ENCODE data around the gene CLEC10A.

The CLEC10A gene

GRCh38 chr17:7084088-7084487 lies 4.0 kb upstream of the CLEC10A start:
- ChIA-PET POLR2A (interaction anchor here (1.1 kb wide), 1 partner anchor 9 kb away, joined by 4 read pairs; no protein-coding TSS in a partner anchor), CTCF (interaction anchor here (1.0 kb wide), 1 partner anchor 49 kb away, joined by 5 read pairs; no protein-coding TSS in a partner anchor)
- TF ChIP-seq FOXM1 (IDR thresholded peaks at IDR 0.05; ENCODE audit: borderline replicate concordance) (no peak), FOXK2 (IDR thresholded peaks at IDR 0.05) (no peak), LEF1 (IDR thresholded peaks at IDR 0.05; ENCODE audit: borderline replicate concordance) (no peak), TARDBP (IDR thresholded peaks at IDR 0.05) (no peak), BHLHE40 (IDR thresholded peaks at IDR 0.05; ENCODE audit: borderline replicate concordance) (no peak), NFRKB (IDR thresholded peaks at IDR 0.05) (no peak), L3MBTL2 (conservative IDR thresholded peaks at IDR 0.05) (no peak), ZNF384 (IDR thresholded peaks at IDR 0.05) (no peak), ELF4 (IDR thresholded peaks at IDR 0.05) (no peak), SP1 (IDR thresholded peaks at IDR 0.05) (no peak), SUZ12 (IDR thresholded peaks at IDR 0.05) (no peak), FOXA1 (IDR thresholded peaks at IDR 0.05) (no peak), HDGF (IDR thresholded peaks at IDR 0.05; ENCODE audit: borderline replicate concordance) (no peak)
- no peak for DNase-seq (ENCODE audit: extremely low spot score)

- CTCF ChIA-PET, result no interaction called here
Observed at GRCh38 chr17:7083592-7083991, 3.5 kb upstream of the CLEC10A start.

DNA sequence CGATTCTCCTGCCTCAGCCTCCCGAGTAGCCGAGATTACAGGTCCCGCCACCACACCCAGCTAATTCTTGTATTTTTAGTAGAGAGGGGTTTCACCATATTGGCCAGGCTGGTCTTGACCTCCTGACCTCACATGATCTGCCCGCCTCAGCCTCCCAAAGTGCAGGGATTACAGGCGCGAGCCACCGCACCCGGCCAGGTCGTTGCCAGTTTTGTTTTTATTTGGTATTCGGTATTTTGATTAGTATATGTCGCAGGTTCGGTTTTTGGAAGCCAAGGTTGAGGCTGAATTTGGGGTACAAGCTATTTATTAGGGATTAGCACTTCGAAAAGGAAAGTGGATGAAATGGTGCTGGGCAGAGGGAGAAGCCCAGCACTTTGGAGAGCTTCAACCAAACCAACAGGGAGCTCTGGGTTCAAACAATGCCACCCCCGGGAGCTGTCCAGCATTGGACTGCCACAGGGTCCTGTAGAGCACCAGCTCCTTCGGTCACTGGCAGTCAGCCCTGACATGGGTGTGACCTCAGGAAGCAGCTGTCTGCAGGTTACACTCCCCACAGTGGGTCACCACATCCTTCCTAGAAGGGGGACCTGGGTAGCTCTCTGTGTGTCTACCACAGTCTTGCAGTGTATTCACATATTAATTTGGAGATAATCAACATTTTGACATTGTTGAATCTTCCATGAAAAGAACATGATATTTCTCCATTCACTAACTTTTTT lies 1.5 kb upstream of the CLEC10A start:
- TF ChIP-seq, protein P1, sequence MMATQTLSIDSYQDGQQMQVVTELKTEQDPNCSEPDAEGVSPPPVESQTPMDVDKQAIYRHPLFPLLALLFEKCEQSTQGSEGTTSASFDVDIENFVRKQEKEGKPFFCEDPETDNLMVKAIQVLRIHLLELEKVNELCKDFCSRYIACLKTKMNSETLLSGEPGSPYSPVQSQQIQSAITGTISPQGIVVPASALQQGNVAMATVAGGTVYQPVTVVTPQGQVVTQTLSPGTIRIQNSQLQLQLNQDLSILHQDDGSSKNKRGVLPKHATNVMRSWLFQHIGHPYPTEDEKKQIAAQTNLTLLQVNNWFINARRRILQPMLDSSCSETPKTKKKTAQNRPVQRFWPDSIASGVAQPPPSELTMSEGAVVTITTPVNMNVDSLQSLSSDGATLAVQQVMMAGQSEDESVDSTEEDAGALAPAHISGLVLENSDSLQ (IDR thresholded peaks at IDR 0.05), result no peak
- TF ChIP-seq BHLHE40 (IDR thresholded peaks at IDR 0.05; ENCODE audit: borderline replicate concordance), result no peak
- CTCF ChIA-PET, result no interaction called here
- POLR2A ChIA-PET, result no interaction called here
- DNase-seq (ENCODE audit: extremely low spot score), result no peak

More at GRCh38 chr17:7083592-7083991, 3.5 kb upstream of the CLEC10A start:
- POLR2A ChIA-PET, result interaction anchor here (1.1 kb wide), 1 partner anchor 9 kb away, joined by 4 read pairs; no protein-coding TSS in a partner anchor
- DNase-seq (ENCODE audit: extremely low spot score), result no peak
- TF ChIP-seq, protein P1 (IDR thresholded peaks at IDR 0.05), result no peak
- TF ChIP-seq FOXK2 (IDR thresholded peaks at IDR 0.05), result no peak
- no peak for TF ChIP-seq HDGF (IDR thresholded peaks at IDR 0.05; ENCODE audit: borderline replicate concordance)
- no peak for TF ChIP-seq FOXM1 (IDR thresholded peaks at IDR 0.05; ENCODE audit: borderline replicate concordance)
- no peak for TF ChIP-seq SP1 (IDR thresholded peaks at IDR 0.05)
- TF ChIP-seq TARDBP (IDR thresholded peaks at IDR 0.05), result no peak
- TF ChIP-seq FOXA1 (IDR thresholded peaks at IDR 0.05), result no peak
- no peak for TF ChIP-seq L3MBTL2 (conservative IDR thresholded peaks at IDR 0.05)

- no peak for TF ChIP-seq SP1 (IDR thresholded peaks at IDR 0.05)
- no peak for TF ChIP-seq TARDBP (IDR thresholded peaks at IDR 0.05)
- no peak for TF ChIP-seq FOXK2 (IDR thresholded peaks at IDR 0.05)
- no peak for TF ChIP-seq ZNF384 (IDR thresholded peaks at IDR 0.05)
- no peak for TF ChIP-seq SUZ12 (IDR thresholded peaks at IDR 0.05)
- no peak for TF ChIP-seq NFRKB (IDR thresholded peaks at IDR 0.05)
- TF ChIP-seq CTBP1 (IDR thresholded peaks at IDR 0.05; ENCODE audit: borderline replicate concordance), result no peak
- TF ChIP-seq BHLHE40 (IDR thresholded peaks at IDR 0.05; ENCODE audit: borderline replicate concordance), result no peak
- no peak for TF ChIP-seq FOXM1 (IDR thresholded peaks at IDR 0.05; ENCODE audit: borderline replicate concordance)
- TF ChIP-seq HDGF (IDR thresholded peaks at IDR 0.05; ENCODE audit: borderline replicate concordance), result no peak
- ChIA-PET CTCF (interaction anchor here (0.6 kb wide), 1 partner anchor 738 kb away, joined by 4 read pairs; no protein-coding TSS in a partner anchor), POLR2A (no interaction called here)
- no peak for DNase-seq (ENCODE audit: extremely low spot score)
Observed at GRCh38 chr17:7080456-7081041, 498 bp upstream of the CLEC10A start.

- DNase-seq (ENCODE audit: extremely low spot score), result no peak
- ChIA-PET CTCF (no interaction called here), POLR2A (no interaction called here)
- TF ChIP-seq SUZ12 (IDR thresholded peaks at IDR 0.05) (no peak), HDGF (IDR thresholded peaks at IDR 0.05; ENCODE audit: borderline replicate concordance) (no peak), ZNF384 (IDR thresholded peaks at IDR 0.05) (no peak), FOXK2 (IDR thresholded peaks at IDR 0.05) (no peak), ARNT (IDR thresholded peaks at IDR 0.05) (no peak), TARDBP (IDR thresholded peaks at IDR 0.05) (no peak), FOXM1 (IDR thresholded peaks at IDR 0.05; ENCODE audit: borderline replicate concordance) (no peak), FOXA1 (IDR thresholded peaks at IDR 0.05) (no peak), LEF1 (IDR thresholded peaks at IDR 0.05; ENCODE audit: borderline replicate concordance) (no peak), BHLHE40 (IDR thresholded peaks at IDR 0.05; ENCODE audit: borderline replicate concordance) (no peak)
- TF ChIP-seq, protein P1 (IDR thresholded peaks at IDR 0.05), result no peak
Observed at GRCh38 chr17:7078711-7079110, 1.3 kb downstream of the CLEC10A start.

DNA sequence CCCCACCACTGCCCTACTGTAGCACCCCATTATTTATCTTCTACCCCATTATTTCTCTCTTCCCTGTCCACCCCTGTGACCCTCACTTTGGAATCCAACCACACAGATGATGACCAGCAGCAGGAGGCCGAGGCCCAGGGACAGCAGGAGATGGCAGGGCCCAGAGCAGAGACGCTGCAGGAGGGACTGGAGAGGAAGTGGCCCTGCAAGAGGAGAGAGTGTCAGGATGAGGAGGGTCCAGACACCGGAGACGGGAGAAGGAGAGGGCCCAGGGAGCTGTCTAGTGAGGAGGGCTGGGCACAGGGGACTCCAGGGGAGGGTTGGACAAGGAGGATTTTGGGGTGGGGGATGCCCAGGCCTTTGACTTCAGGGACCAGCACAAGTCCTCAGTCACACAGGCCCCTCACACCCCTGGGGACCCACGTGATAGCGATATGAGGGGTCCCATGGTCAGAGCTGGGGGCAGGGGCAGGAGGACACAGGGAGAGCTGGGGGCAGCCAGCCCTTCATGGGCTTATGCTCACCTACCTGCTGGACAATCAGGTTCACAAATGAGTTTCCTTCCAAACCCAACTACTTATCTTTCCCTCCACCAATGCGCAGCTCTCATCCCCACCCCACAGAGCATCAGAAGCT lies 2.0 kb downstream of the CLEC10A start:
- CTCF ChIA-PET, result no interaction called here
- no peak for DNase-seq (ENCODE audit: extremely low spot score)
- POLR2A ChIA-PET, result no interaction called here
- TF ChIP-seq SP1 (IDR thresholded peaks at IDR 0.05) (no peak), FOXA1 (IDR thresholded peaks at IDR 0.05) (no peak), ELF4 (IDR thresholded peaks at IDR 0.05) (no peak), CTBP1 (IDR thresholded peaks at IDR 0.05; ENCODE audit: borderline replicate concordance) (no peak), TARDBP (IDR thresholded peaks at IDR 0.05) (no peak), ZNF384 (IDR thresholded peaks at IDR 0.05) (no peak), FOXK2 (IDR thresholded peaks at IDR 0.05) (no peak), NFRKB (IDR thresholded peaks at IDR 0.05) (no peak), HDGF (IDR thresholded peaks at IDR 0.05; ENCODE audit: borderline replicate concordance) (no peak), FOXM1 (IDR thresholded peaks at IDR 0.05; ENCODE audit: borderline replicate concordance) (no peak), SUZ12 (IDR thresholded peaks at IDR 0.05) (no peak), L3MBTL2 (conservative IDR thresholded peaks at IDR 0.05) (no peak), BHLHE40 (IDR thresholded peaks at IDR 0.05; ENCODE audit: borderline replicate concordance) (no peak), LEF1 (IDR thresholded peaks at IDR 0.05; ENCODE audit: borderline replicate concordance) (no peak)
- TF ChIP-seq, protein P1 (IDR thresholded peaks at IDR 0.05), result no peak
